H9 (cell line): ENCODE data around the gene IL1B. TPM values are rescaled to one million over a fixed set of nuclear protein-coding genes. Genes with fewer than 3 reads are reported as not detected.

Experiments
- DNase-seq: peaks from one replicate; pipeline ENCODE4 v3.0.0-alpha.2; 2017
- H2AFZ ChIP-seq: one replicate; pipeline ENCODE4 v1.6.1; 2013; ENCODE audit warnings: mild to moderate bottlenecking, low read length, control low read depth, moderate library complexity
- H2AK5ac ChIP-seq: 2 replicates; pipeline ENCODE4 v1.6.1; 2013; ENCODE audit warnings: low read length, control low read depth, mixed read lengths; ENCODE audit not compliant: insufficient read length
- H2BK120ac ChIP-seq: one replicate; pipeline ENCODE4 v1.6.1; 2013; ENCODE audit warnings: low read depth, mild to moderate bottlenecking, low read length, control low read depth, inconsistent platforms; ENCODE audit not compliant: poor library complexity, severe bottlenecking
- H2BK12ac ChIP-seq: 2 replicates; pipeline ENCODE4 v1.6.1; 2013; ENCODE audit warnings: low read length, control low read depth, mixed read lengths, low read depth; ENCODE audit not compliant: insufficient read length
- H2BK15ac ChIP-seq: 2 replicates; pipeline ENCODE4 v1.6.1; 2013; ENCODE audit warnings: low read depth, low read length, control low read depth
- H2BK20ac ChIP-seq: one replicate; pipeline ENCODE4 v1.6.1; 2013; ENCODE audit warnings: low read depth, mild to moderate bottlenecking, low read length, control low read depth, inconsistent platforms; ENCODE audit not compliant: poor library complexity, severe bottlenecking
- H2BK5ac ChIP-seq: 2 replicates; pipeline ENCODE4 v1.6.1; 2013; ENCODE audit warnings: low read length, control low read depth, mixed read lengths; ENCODE audit not compliant: insufficient read length
- H3K14ac ChIP-seq: 2 replicates; pipeline ENCODE4 v1.6.1; 2013; ENCODE audit warnings: low read length, control low read depth; ENCODE audit not compliant: insufficient read depth
- H3K18ac ChIP-seq: 2 replicates; pipeline ENCODE4 v1.6.1; 2013; ENCODE audit warnings: low read depth, mild to moderate bottlenecking, mixed read lengths, low read length, control low read depth; ENCODE audit not compliant: insufficient read length
- H3K23ac ChIP-seq: 2 replicates; pipeline ENCODE4 v1.6.1; 2013; ENCODE audit warnings: low read length, control low read depth, mixed read lengths, low read depth; ENCODE audit not compliant: insufficient read length
- H3K23me2 ChIP-seq: 2 replicates; pipeline ENCODE4 v1.6.1; 2013; ENCODE audit warnings: low read depth, mild to moderate bottlenecking, mixed read lengths, low read length, control low read depth; ENCODE audit not compliant: insufficient read length, poor library complexity, severe bottlenecking
- H3K27ac ChIP-seq: 2 replicates; pipeline ENCODE4 v1.5.1; 2013; ENCODE audit warnings: low read length, control low read depth, mixed read lengths, low read depth; ENCODE audit not compliant: insufficient read length
- H3K27me3 ChIP-seq: 2 replicates; pipeline ENCODE4 v1.6.1; 2013; ENCODE audit warnings: low read length, control low read depth, inconsistent platforms; ENCODE audit not compliant: insufficient read depth
- H3K4ac ChIP-seq: 2 replicates; pipeline ENCODE4 v1.6.1; 2013; ENCODE audit warnings: low read depth, mild to moderate bottlenecking, control low read depth, inconsistent platforms, low read length, moderate library complexity
- H3K4me1 ChIP-seq: 2 replicates; pipeline ENCODE4 v1.6.1; 2013; ENCODE audit warnings: low read length, control low read depth, inconsistent platforms; ENCODE audit not compliant: insufficient read depth
- H3K4me2 ChIP-seq: 2 replicates; pipeline ENCODE4 v1.6.1; 2013; ENCODE audit warnings: low read length, control low read depth, mixed read lengths; ENCODE audit not compliant: insufficient read length, insufficient read depth
- H3K56ac ChIP-seq: 2 replicates; pipeline ENCODE4 v1.6.1; 2013; ENCODE audit warnings: low read depth, mild to moderate bottlenecking, mixed read lengths, low read length, control low read depth; ENCODE audit not compliant: insufficient read length
- H3K79me1 ChIP-seq: 2 replicates; pipeline ENCODE4 v1.6.1; 2013; ENCODE audit warnings: low read depth, mild to moderate bottlenecking, moderate library complexity, low read length, control low read depth, inconsistent platforms; ENCODE audit not compliant: insufficient read depth, poor library complexity, severe bottlenecking
- H3K79me2 ChIP-seq: 2 replicates; pipeline ENCODE4 v1.6.1; 2013; ENCODE audit warnings: low read length, control low read depth, inconsistent platforms; ENCODE audit not compliant: insufficient read depth
- H3K9ac ChIP-seq: 2 replicates; pipeline ENCODE4 v1.6.1; 2013; ENCODE audit warnings: low read length, control low read depth, mixed read lengths; ENCODE audit not compliant: insufficient read length; ENCODE audit errors: extremely low read depth
- H3K9me3 ChIP-seq: one replicate; pipeline ENCODE4 v1.6.1; 2013; ENCODE audit warnings: low read depth, low read length, inconsistent platforms; ENCODE audit not compliant: control insufficient read depth
- H3T11ph ChIP-seq: one replicate; pipeline ENCODE4 v1.6.1; 2013; ENCODE audit warnings: mild to moderate bottlenecking, low read length, control low read depth, inconsistent platforms
- H4K20me1 ChIP-seq: one replicate; pipeline ENCODE4 v1.6.1; 2013; ENCODE audit not compliant: control insufficient read depth, insufficient read length, insufficient read depth
- H4K5ac ChIP-seq: 2 replicates; pipeline ENCODE4 v1.6.1; 2013; ENCODE audit warnings: low read depth, mild to moderate bottlenecking, mixed read lengths, low read length, control low read depth; ENCODE audit not compliant: insufficient read length
- H4K8ac ChIP-seq: replicated peaks from 2 replicates; pipeline ENCODE4 v1.6.1; 2013; ENCODE audit warnings: low read length, control low read depth, mixed read lengths, low read depth; ENCODE audit not compliant: insufficient read length
- H4K91ac ChIP-seq: 2 replicates; pipeline ENCODE4 v1.6.1; 2013; ENCODE audit warnings: low read depth, mild to moderate bottlenecking, moderate library complexity, mixed read lengths, low read length, control low read depth; ENCODE audit not compliant: insufficient read length
- H3K27ac Mint-ChIP-seq, 3 experiments: 2 replicates in 2 of 3; 3 replicates in 1 of 3; pipeline ENCODE4 v1.8.0; 2020 to 2021; ENCODE audit warnings: mixed read lengths in 3 of 3, mild to moderate bottlenecking in 1 of 3, moderate library complexity in 1 of 3
- H3K27me3 Mint-ChIP-seq: 2 replicates; pipeline ENCODE4 v1.8.0; 2021; ENCODE audit warnings: low read depth, mild to moderate bottlenecking, moderate library complexity, mixed read lengths
- H3K36me3 Mint-ChIP-seq, 3 experiments: 2 replicates in 2 of 3; 3 replicates in 1 of 3; pipeline ENCODE4 v1.8.0; 2020 to 2021; ENCODE audit warnings: low read depth in 3 of 3, mixed read lengths in 3 of 3; ENCODE audit not compliant: insufficient read depth in 1 of 3
- H3K4me1 Mint-ChIP-seq, 2 experiments: 2 replicates each; pipeline ENCODE4 v1.8.0; 2020; ENCODE audit warnings: mixed read lengths in 2 of 2
- H3K4me3 Mint-ChIP-seq, 2 experiments: 2 replicates in 1 of 2; 3 replicates in 1 of 2; pipeline ENCODE4 v1.8.0; 2020 to 2021; ENCODE audit warnings: mild to moderate bottlenecking in 2 of 2, mixed read lengths in 2 of 2, moderate library complexity in 1 of 2
- H3K9me3 Mint-ChIP-seq, 2 experiments: 2 replicates in 1 of 2; 3 replicates in 1 of 2; pipeline ENCODE4 v1.8.0; 2020; ENCODE audit warnings: mild to moderate bottlenecking in 2 of 2, mixed read lengths in 2 of 2, moderate library complexity in 1 of 2
- WGBS: extraction: QIAGEN DNeasy Blood & Tissue Kit; methylation state at CpG from one replicate; pipeline ENCODE4 v1.1.7; 2013; ENCODE audit warnings: missing lambda C conversion rate, low lambda C conversion rate, mixed read lengths; ENCODE audit not compliant: insufficient read length; ENCODE audit errors: extremely low coverage; 5-methylcytosine and 5-hydroxymethylcytosine counted together
- total RNA-seq: library from RNA; stranded (reverse); gene quantifications from 2 replicates; pipeline ENCODE4 v1.2.1, GENCODE V29; 2021
- TF ChIP-seq, protein P1 (sequence below): fragments of 200-600 bp; sonication (generic); conservative IDR thresholded peaks from 3 replicates; pipeline ENCODE4 v1.8.0; 2021; ENCODE audit warnings: antibody characterized with exemption, mild to moderate bottlenecking

The IL1B gene
- total RNA-seq, 1 experiment from 2014 or later, result not detected

DNA sequence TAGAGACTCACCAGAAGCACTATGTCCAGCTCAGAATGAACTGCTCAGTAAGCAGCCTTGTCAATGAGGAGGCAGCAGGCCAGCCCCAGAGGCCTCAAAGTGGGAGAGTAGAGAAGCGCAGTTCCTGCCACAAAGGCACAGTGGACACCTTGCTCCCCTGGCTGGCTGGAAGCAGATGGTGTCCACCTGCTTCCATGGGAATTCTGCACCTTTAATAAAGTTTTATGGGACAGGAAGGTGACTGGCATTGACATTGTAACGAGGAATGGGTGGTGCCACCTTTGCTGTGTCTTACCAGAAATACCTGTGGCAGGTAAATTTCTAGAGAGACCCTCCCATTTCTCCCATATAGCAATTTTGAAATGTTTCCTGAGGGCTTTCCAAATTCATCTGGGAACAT lies 6.7 kb upstream of the IL1B start:
- Histone ChIP-seq H3K14ac (no peak overlapping the region), H2BK20ac (no peak overlapping the region), H4K91ac (no peak overlapping the region), H2AFZ (no peak overlapping the region), H4K8ac (no peak overlapping the region), H3K4me1 (0 out of 2 replicates have a peak, but pooled peaks cover 3% of the 10 kb centered on the region), H4K5ac (no peak overlapping the region), H3K79me2 (no peaks in the 10 kb centered on the region), H3K27ac (no peak overlapping the region), H3K4ac (no peak overlapping the region), H3K23ac (no peak overlapping the region), H2BK5ac (no peak overlapping the region), H3K79me1 (no peaks in the 10 kb centered on the region), H2BK120ac (no peak overlapping the region), H2AK5ac (no peak overlapping the region), H3K56ac (no peak overlapping the region), H2BK12ac (no peak overlapping the region), H3K18ac (no peak overlapping the region), H3K9ac (no peak overlapping the region), H3K27me3 (no peaks in the 10 kb centered on the region), H3K4me2 (no peak overlapping the region), H4K20me1 (no peaks in the 10 kb centered on the region), H3K9me3 (no peaks in the 10 kb centered on the region), H3K23me2 (no peaks in the 10 kb centered on the region), H3T11ph (no peak overlapping the region), H2BK15ac (no peak overlapping the region)
- Mint-ChIP-seq H3K27me3 (peaks cover 2% of the 10 kb centered on the region), H3K4me1 (peaks cover 15% of the 10 kb centered on the region in 2 experiments), H3K9me3 (peaks cover 7 to 8% of the 10 kb centered on the region in 2 experiments), H3K27ac (no peak overlapping the region), H3K36me3 (peaks cover 0 to 9% (median 6%) of the 10 kb centered on the region in 3 experiments; a peak in 4 of 7 replicates), H3K4me3 (no peak overlapping the region)
- TF ChIP-seq, protein P1, sequence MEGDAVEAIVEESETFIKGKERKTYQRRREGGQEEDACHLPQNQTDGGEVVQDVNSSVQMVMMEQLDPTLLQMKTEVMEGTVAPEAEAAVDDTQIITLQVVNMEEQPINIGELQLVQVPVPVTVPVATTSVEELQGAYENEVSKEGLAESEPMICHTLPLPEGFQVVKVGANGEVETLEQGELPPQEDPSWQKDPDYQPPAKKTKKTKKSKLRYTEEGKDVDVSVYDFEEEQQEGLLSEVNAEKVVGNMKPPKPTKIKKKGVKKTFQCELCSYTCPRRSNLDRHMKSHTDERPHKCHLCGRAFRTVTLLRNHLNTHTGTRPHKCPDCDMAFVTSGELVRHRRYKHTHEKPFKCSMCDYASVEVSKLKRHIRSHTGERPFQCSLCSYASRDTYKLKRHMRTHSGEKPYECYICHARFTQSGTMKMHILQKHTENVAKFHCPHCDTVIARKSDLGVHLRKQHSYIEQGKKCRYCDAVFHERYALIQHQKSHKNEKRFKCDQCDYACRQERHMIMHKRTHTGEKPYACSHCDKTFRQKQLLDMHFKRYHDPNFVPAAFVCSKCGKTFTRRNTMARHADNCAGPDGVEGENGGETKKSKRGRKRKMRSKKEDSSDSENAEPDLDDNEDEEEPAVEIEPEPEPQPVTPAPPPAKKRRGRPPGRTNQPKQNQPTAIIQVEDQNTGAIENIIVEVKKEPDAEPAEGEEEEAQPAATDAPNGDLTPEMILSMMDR, result no peak
- no CpG with 5 or more reads among the region's 2 CpGs for WGBS
- no peak for DNase-seq
